GM12865 (cell line): ENCODE results near the gene GCNT4.
"Not testable (repeated sequence)": the region's sequence is repeated elsewhere in the genome, so short reads cannot be mapped to it uniquely, and the experiment has no call there.

ENCODE experiments used
- DNase-seq: peaks from one replicate; pipeline ENCODE4 v3.0.0; 2010; ENCODE audit warnings: low read depth
- H3K4me3 ChIP-seq: 2 replicates; pipeline ENCODE4 v1.5.1; 2011; ENCODE audit warnings: mild to moderate bottlenecking, low read depth, low read length, control low read depth
- TF ChIP-seq, protein P1 (sequence below): IDR thresholded peaks from 2 replicates; pipeline ENCODE4 v1.5.1; 2011; ENCODE audit warnings: low read length, control low read depth, low read depth, inconsistent platforms; ENCODE audit not compliant: insufficient read depth; ENCODE audit errors: missing control alignments

GCNT4 gene

DNA sequence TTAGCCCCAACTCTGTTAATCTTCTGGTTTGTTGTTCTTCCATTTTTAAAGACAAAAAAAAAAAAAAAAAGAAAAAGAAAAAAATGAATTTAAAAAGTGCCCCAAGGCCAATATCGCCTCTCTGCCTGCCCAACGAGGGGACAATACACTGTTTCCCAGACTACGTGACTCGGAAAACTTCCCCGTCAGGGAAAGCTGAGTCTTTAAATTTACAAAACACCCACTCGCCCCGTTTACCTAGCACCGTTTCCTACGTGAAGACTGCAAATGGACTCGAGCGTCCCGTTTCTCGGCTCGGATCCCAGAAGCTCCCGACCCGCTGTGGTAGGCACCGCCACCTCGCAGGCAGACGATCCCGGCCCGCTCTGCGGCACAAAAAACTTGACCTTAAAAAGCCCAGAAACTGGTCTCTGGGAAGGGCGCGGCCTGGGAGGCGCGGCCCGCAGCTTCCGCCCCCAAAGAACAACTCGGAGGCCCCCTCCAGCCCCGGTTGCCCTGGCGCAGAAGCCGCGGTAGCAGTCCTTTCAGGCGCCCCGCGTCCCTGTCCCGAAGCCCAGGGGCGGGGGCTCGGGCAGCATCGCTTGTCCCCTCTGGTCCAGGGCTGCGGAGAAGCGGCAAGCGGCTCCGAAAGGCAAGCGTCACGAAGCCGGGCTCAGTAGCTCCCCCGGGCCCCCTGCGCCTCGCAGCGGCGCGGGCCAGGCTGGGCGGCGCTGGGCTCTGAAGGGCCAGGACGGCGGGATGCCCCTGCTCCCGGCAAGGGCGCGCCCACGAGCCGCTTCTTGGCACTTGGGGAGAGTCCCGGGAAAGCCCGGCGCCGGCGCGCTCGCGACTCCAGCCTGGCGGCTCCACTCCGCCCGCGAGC, at the start of gene GCNT4:
Gene GCNT4 (minus strand): TSS at position 367 of the 862 bp plus-strand sequence. CDS start 22,521 bp downstream, outside the sequence.
- H3K4me3 ChIP-seq = peak within 1 kb of the TSS; percentile 63
- no peak for DNase-seq
- TF ChIP-seq, protein P1, sequence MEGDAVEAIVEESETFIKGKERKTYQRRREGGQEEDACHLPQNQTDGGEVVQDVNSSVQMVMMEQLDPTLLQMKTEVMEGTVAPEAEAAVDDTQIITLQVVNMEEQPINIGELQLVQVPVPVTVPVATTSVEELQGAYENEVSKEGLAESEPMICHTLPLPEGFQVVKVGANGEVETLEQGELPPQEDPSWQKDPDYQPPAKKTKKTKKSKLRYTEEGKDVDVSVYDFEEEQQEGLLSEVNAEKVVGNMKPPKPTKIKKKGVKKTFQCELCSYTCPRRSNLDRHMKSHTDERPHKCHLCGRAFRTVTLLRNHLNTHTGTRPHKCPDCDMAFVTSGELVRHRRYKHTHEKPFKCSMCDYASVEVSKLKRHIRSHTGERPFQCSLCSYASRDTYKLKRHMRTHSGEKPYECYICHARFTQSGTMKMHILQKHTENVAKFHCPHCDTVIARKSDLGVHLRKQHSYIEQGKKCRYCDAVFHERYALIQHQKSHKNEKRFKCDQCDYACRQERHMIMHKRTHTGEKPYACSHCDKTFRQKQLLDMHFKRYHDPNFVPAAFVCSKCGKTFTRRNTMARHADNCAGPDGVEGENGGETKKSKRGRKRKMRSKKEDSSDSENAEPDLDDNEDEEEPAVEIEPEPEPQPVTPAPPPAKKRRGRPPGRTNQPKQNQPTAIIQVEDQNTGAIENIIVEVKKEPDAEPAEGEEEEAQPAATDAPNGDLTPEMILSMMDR = no peak

GRCh38 chr5:75095956-75096355, 43.6 kb upstream of the GCNT4 start:
- DNase-seq, H3K4me3 ChIP-seq: not testable (repeated sequence)

- DNase-seq = no peak
- no peak overlapping the region for H3K4me3 ChIP-seq
- TF ChIP-seq, protein P1 = no peak
These were observed 39.2 kb upstream of the GCNT4 start for GRCh38 chr5:75091597-75091996.

DNA sequence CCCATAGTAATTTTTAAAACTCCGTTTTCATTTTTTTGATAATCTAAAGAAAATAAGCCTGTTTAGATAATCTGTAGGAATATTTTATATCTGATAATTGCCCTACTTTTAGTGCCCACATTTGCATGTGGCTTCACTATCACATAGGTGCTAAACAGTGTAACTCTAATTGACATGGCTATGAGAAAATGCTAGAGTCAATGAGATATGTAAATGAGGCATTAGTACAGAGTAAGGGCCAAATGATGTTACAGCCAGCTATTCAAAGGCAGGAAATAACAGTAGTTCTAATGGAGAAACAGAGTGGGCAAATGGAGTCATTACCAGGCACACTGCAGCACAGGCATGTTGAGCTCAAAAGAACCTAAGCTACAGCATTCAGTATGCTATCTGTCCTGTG, 37.3 kb upstream of the GCNT4 start:
- DNase-seq = peak; percentile 23
- TF ChIP-seq, protein P1 = no peak

GRCh38 chr5:75089137-75089536, 36.8 kb upstream of the GCNT4 start:
- TF ChIP-seq, protein P1 = no peak
- peak; percentile 38 for DNase-seq

More for the DNA sequence above, 37.3 kb upstream of the GCNT4 start:
- H3K4me3 ChIP-seq = no peak overlapping the region

DNA sequence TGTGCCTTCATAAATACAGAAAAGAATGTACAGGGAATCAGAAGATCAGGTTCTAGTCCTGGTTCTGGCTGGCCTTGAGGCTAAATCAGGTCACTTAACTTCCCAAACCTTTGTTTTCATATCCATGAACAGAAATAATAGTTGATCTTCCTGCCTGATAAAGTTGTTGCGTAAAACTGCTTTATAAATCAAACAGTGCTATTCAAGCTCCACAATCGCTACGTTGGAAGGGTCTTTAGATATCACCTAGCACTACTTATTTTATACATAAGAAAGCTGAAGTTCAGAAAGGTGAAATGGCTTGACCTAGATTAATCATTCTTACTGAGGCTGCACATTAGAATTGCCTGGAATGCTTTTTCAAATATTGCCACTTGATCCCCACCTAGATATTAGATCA, 36.3 kb upstream of the GCNT4 start:
- TF ChIP-seq, protein P1 = no peak

More at GRCh38 chr5:75089137-75089536, 36.8 kb upstream of the GCNT4 start:
- no peak overlapping the region for H3K4me3 ChIP-seq

GRCh38 chr5:75081510-75081909, 29.2 kb upstream of the GCNT4 start:
- DNase-seq = no peak
- TF ChIP-seq, protein P1 = no peak
- no peak overlapping the region for H3K4me3 ChIP-seq

More for the DNA sequence above, 36.3 kb upstream of the GCNT4 start:
- DNase-seq = no peak
- H3K4me3 ChIP-seq = no peak overlapping the region

GRCh38 chr5:75079346-75079745, 27.0 kb upstream of the GCNT4 start:
- not testable (repeated sequence) for DNase-seq, H3K4me3 ChIP-seq
